Large intestine (tissue), 3 donors: ENCODE results near the gene ZNF236. TPM values are rescaled to one million over a fixed set of nuclear protein-coding genes. Genes with fewer than 3 reads are reported as not detected.
"Not testable (repeated sequence)": the region's sequence is repeated elsewhere in the genome, so short reads cannot be mapped to it uniquely, and the experiment has no call there.

Experiments used
- DNase-seq, 2 donors: peaks; one replicate each; pipeline versions ENCODE4 v3.0.0 to v3.0.0-alpha.2; 2013
- H3K27ac ChIP-seq: one replicate; pipeline ENCODE4 v1.5.1; 2013; ENCODE audit warnings: low read length
- H3K27me3 ChIP-seq: 2 replicates; pipeline ENCODE4 v1.6.1; 2013; ENCODE audit warnings: low read length; ENCODE audit not compliant: control insufficient read depth, insufficient read depth
- H3K36me3 ChIP-seq: 2 replicates; pipeline ENCODE4 v1.6.1; 2013; ENCODE audit warnings: low read length; ENCODE audit not compliant: control insufficient read depth, insufficient read depth
- H3K4me1 ChIP-seq: one replicate; pipeline ENCODE4 v1.6.1; 2013; ENCODE audit warnings: low read length; ENCODE audit not compliant: control insufficient read depth, insufficient read depth
- H3K4me3 ChIP-seq: one replicate; pipeline ENCODE4 v1.5.1; 2013; ENCODE audit warnings: low read length
- H3K9me3 ChIP-seq: one replicate; pipeline ENCODE4 v1.6.1; 2013; ENCODE audit warnings: mild to moderate bottlenecking, low read depth, low read length, moderate library complexity; ENCODE audit not compliant: control insufficient read depth
- WGBS: methylation state at CpG from one replicate; pipeline ENCODE4 v1.1.5; 2013; ENCODE audit warnings: low lambda C conversion rate; ENCODE audit not compliant: insufficient coverage; 5-methylcytosine and 5-hydroxymethylcytosine counted together
- polyA plus RNA-seq: library from polyadenylated mRNA; unstranded; fragments of 120-200 nt; gene quantifications from one replicate; pipeline ENCODE4 v1.2.1, GENCODE V29; 2013

The ZNF236 gene
- polyA plus RNA-seq, 1 donor: 7.1 TPM

DNA sequence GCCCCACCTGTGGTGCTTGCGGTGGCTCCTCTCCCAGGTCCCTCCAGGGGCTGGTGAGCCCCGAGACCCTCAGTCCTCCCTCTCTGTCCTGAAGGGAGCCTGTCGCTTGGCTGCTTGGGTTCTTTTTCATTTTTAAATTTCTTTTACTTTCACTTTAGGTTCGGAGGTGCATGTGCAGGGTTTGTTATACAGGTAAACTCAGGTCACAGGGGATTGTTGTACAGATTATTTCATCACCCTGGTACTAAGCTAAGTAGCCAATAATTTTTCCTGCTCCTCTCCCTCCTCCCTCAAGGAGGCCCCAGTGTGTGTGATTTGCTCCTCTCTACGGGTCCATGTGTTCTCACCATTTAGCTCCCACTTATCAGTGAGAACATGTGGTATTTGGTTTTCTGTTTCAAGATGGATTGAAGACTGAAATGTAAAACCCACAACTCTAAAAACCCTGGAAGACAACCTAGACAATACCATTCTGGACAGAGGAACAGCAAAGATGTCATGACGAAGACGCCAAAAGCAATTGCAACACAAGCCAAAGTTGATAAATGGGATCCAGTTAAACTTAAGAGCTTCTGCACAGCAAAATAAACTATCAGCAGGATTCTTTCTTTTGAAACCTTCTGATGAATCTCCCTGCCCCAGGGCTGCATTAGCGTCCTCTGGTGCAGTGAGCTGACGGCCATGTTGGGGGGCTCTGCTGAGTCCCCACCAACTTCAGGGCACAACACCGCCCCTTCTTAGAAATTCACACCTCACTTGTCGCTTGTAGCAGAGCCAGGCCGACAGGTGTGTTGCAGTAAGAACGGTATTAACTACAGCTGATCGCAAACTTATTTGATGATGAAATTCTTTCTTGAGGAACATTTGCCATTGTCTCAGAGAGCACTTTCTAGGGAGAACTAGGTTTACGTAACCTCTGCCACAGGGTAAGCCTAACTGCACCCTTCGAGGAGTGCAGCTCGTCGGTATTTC lies 135.3 kb downstream of the ZNF236 start:
- Histone ChIP-seq H3K4me1 (no peaks in the 10 kb centered on the region), H3K9me3 (no peaks in the 10 kb centered on the region), H3K27me3 (no peaks in the 10 kb centered on the region), H3K36me3 (peaks cover 56% of the 10 kb centered on the region), H3K27ac (no peak overlapping the region), H3K4me3 (no peak overlapping the region)
- DNase-seq: no peak
- 88% methylated on average over 3 of the region's 18 CpGs for WGBS

DNA sequence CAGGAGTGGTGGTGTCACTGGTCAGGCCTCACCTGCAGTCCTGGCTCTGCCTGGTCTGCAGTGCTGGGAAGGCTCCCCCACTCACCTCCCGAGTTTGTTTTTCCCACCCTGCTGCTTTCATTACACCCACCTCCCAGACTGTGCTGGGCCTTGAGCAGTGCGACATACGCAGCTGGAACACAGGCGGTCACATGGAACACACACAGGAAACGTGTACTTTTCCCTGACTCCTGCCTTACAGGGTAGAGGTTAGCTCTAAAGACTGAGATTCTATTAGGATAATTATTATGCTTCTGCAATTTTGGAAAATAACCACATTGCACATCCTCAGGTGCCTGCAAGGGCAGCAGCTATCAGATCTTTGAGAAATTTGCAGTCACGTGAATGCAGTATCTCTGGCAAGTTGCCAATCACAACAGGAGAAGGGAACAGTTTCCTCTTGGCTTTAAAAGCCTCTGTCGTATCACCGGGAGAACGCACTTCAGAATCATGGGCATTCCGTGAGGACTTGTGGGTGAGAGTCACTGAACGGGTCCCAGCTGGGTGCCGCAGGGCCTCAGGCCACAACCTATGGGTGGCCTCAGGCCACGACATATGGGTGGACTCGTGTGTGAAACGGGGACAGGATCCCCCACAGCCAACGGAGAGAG lies 136.5 kb downstream of the ZNF236 start:
- no peak for DNase-seq
- Histone ChIP-seq H3K27ac (no peak overlapping the region), H3K36me3 (peaks cover 55% of the 10 kb centered on the region), H3K9me3 (no peaks in the 10 kb centered on the region), H3K4me3 (no peak overlapping the region), H3K27me3 (no peaks in the 10 kb centered on the region), H3K4me1 (no peaks in the 10 kb centered on the region)
- no CpG with 5 or more reads among the region's 16 CpGs for WGBS

GRCh38 chr18:76959605-76960004 lies 137.2 kb downstream of the ZNF236 start:
- DNase-seq: no peak
- H3K36me3 ChIP-seq: peaks cover 55% of the 10 kb centered on the region
- no peaks in the 10 kb centered on the region for H3K9me3 ChIP-seq
- 100% methylated on average over 3 of the region's 8 CpGs for WGBS
- no peaks in the 10 kb centered on the region for H3K27me3 ChIP-seq
- H3K4me1 ChIP-seq: no peaks in the 10 kb centered on the region
- H3K4me3 ChIP-seq: no peak overlapping the region
- no peak overlapping the region for H3K27ac ChIP-seq

- DNase-seq: no peak
- Histone ChIP-seq H3K27ac (no peak overlapping the region), H3K4me1 (no peaks in the 10 kb centered on the region), H3K27me3 (no peaks in the 10 kb centered on the region), H3K4me3 (no peak overlapping the region), H3K9me3 (no peaks in the 10 kb centered on the region), H3K36me3 (peaks cover 53% of the 10 kb centered on the region)
- 93% methylated on average over 3 of the region's 16 CpGs for WGBS
Observed at GRCh38 chr18:76960528-76961035, 138.2 kb downstream of the ZNF236 start.

DNA sequence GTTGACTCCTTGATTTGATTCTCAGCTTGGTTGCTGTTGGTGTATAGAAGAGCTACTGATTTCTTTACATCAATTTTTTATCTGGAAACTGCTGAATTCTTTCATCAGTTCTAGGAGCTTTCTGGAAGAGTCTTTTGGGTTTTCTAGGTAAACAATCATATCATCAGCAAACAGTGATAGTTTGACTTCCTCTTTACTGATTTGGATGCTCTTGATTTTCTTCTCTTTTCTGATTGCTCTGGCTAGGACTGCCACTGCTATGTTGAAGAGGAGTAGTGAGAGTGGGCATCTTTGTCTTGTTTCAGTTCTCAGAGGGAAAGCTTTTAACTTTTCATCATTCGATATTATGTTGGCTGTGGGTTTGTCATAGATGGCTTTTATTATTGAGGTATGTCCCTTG lies 140.5 kb downstream of the ZNF236 start:
- Histone ChIP-seq H3K4me1 (no peaks in the 10 kb centered on the region), H3K4me3 (no peak overlapping the region)
- 86% methylated on average over 1 of the region's 1 CpG for WGBS

GRCh38 chr18:76963936-76964335 lies 141.6 kb downstream of the ZNF236 start:
- DNase-seq: no peak
- H3K4me3 ChIP-seq: no peak overlapping the region
- no peaks in the 10 kb centered on the region for H3K4me1 ChIP-seq
- H3K36me3 ChIP-seq: peaks cover 32% of the 10 kb centered on the region
- no peaks in the 10 kb centered on the region for H3K27me3 ChIP-seq
- no peak overlapping the region for H3K27ac ChIP-seq
- H3K9me3 ChIP-seq: no peaks in the 10 kb centered on the region
- WGBS: 100% methylated on average over 1 of the region's 2 CpGs

More for the DNA sequence above, 140.5 kb downstream of the ZNF236 start:
- Histone ChIP-seq H3K9me3 (no peaks in the 10 kb centered on the region), H3K27me3 (no peaks in the 10 kb centered on the region), H3K36me3 (peaks cover 41% of the 10 kb centered on the region), H3K27ac (no peak overlapping the region)
- DNase-seq: no peak

- not testable (repeated sequence) for H3K27ac ChIP-seq, DNase-seq, H3K4me3 ChIP-seq, H3K27me3 ChIP-seq, H3K4me1 ChIP-seq, H3K9me3 ChIP-seq
- WGBS: no CpG with 5 or more reads among the region's 11 CpGs
- peaks cover 19% of the 10 kb centered on the region for H3K36me3 ChIP-seq
Observed at GRCh38 chr18:76965555-76966151, 143.3 kb downstream of the ZNF236 start.

DNA sequence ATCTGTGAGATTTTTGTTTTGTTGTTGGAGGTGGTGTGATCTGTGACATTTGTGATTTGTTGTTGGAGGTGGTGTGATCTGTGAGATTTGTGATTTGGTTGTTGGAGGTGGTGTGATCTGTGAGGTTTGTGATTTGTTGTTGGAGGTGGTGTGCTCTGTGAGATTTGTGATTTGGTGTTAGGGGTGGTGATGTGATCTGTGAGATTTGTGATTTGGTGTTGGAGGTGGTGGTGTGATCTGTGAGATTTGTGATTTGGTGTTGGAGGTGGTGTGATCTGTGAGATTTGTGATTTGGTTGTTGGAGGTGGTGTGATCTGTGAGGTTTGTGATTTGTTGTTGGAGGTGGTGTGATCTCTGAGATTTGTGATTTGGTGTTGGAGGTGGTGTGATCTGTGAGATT lies 144.9 kb downstream of the ZNF236 start:
- not testable (repeated sequence) for H3K4me3 ChIP-seq, H3K4me1 ChIP-seq, H3K27ac ChIP-seq, H3K27me3 ChIP-seq, DNase-seq, H3K9me3 ChIP-seq
- H3K36me3 ChIP-seq: peaks cover 12% of the 10 kb centered on the region

DNA sequence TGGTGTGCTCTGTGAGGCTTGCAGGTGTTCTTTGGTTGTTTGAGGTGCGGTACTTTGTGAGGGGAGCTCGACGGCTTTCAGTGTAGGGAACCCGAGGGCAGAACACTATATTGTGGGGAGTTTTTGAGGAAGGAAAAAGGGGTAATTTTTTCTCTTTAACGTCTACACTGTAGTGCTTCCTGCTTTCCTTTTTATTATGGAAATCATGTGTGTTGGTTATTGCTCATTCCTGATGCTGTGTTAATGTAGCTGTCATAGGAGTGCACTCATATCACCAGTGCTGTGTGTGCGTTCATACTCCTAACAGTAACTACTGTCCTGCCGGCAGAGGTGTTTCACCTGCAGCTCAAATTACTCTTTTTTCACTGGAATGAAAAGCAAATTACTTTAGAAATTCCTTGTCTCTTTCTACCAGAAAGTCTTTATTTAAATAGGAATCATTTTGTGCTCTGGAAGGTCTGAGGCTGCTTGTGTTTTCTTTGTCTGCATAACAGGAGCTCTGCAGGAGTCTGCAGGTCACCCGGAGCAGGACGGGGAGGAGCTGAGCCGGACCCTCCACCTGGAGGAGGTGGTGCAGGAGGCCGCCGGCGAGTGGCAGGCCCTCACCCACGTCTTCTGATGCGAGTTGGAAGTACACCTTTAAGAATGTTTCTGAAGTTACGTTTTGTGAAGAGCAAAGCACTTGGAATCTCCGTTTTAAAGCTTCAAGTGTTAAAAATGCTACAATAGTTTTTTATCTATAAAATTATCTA lies 145.5 kb downstream of the ZNF236 start:
- Histone ChIP-seq H3K36me3 (peaks cover 12% of the 10 kb centered on the region), H3K27me3 (no peaks in the 10 kb centered on the region)
- WGBS: 67% methylated on average over 1 of the region's 17 CpGs

More for the DNA sequence above, 145.5 kb downstream of the ZNF236 start:
- no peak overlapping the region for H3K4me3 ChIP-seq
- no peak for DNase-seq
- no peaks in the 10 kb centered on the region for H3K4me1 ChIP-seq
- no peak overlapping the region for H3K27ac ChIP-seq
- no peaks in the 10 kb centered on the region for H3K9me3 ChIP-seq
